Mesothelial cell of epicardium (in vitro differentiated cells): ENCODE results near the gene ADM. TPM values are rescaled to one million over a fixed set of nuclear protein-coding genes. Genes with fewer than 3 reads are reported as not detected.

Experiments
- DNase-seq, 2 experiments: peaks; one replicate each; pipeline ENCODE4 v3.0.0; 2021; ENCODE audit warnings: low spot score in 2 of 2; ENCODE audit not compliant: unreplicated experiment in 2 of 2
- H3K27ac Mint-ChIP-seq: 2 replicates; pipeline ENCODE4 v1.8.0; 2021; ENCODE audit warnings: mixed read lengths
- H3K27me3 Mint-ChIP-seq: 2 replicates; pipeline ENCODE4 v1.8.0; 2021; ENCODE audit warnings: low read depth, mixed read lengths
- H3K36me3 Mint-ChIP-seq: 2 replicates; pipeline ENCODE4 v1.8.0; 2021; ENCODE audit warnings: mixed read lengths
- H3K4me1 Mint-ChIP-seq: 2 replicates; pipeline ENCODE4 v1.8.0; 2021; ENCODE audit warnings: mixed read lengths
- H3K4me3 Mint-ChIP-seq: 2 replicates; pipeline ENCODE4 v1.8.0; 2021; ENCODE audit warnings: mild to moderate bottlenecking, moderate library complexity, mixed read lengths
- H3K9me3 Mint-ChIP-seq: 2 replicates; pipeline ENCODE4 v1.8.0; 2021; ENCODE audit warnings: mixed read lengths
- total RNA-seq: library from RNA; stranded (reverse); gene quantifications from 3 replicates; pipeline ENCODE4 v1.2.1, GENCODE V29; 2021
- TF ChIP-seq, protein P1 (sequence below): fragments of 200-600 bp; sonication (generic); IDR thresholded peaks from one replicate; pipeline ENCODE4 v1.5.0; 2021; ENCODE audit warnings: antibody characterized with exemption; ENCODE audit not compliant: unreplicated experiment

The ADM gene
- total RNA-seq, 1 donor from 2014 or later, result 13.8 TPM

DNA sequence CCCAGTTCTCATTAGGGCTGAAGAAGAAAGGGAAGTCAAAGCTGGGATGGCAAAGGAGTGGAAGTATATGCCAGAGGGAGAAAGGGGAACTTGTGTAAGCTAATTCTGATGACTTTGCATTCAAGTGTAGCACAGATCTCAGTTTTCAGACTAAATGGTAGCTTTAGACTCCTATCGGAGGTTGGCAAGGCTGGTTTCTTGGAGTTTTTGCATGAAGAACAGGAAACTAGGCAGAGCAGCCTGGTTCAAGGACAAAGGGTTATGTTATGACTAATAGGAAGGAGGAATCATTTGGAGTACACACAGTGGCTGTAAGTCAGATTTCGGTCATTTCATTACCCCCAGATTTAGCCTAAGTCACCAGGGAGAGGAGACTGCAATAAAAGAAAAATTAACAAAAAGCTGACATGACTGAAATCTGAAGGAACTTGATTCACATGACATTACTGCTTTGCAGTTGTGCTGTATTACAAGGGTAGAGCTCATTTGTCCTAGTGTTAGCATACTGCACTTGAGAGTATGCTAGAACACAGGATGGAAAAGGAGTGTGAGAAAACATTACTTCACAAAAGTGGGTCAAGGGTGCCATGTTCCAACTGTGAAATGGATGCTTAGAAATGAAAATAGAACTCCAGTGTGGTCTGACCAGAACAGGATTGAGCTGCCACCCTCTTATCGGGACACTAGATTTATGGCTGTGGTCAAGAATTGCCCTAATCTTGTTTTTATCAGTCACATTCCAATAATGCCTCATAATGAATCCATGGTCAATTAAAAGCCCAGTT, 23.6 kb downstream of the ADM start:
- Mint-ChIP-seq H3K9me3 (no peaks in the 10 kb centered on the region), H3K4me3 (no peak overlapping the region), H3K36me3 (no peaks in the 10 kb centered on the region), H3K4me1 (peaks cover 16% of the 10 kb centered on the region), H3K27ac (peak overlapping the region; percentile 75), H3K27me3 (peaks cover 5% of the 10 kb centered on the region)
- no peak for DNase-seq
- TF ChIP-seq, protein P1, sequence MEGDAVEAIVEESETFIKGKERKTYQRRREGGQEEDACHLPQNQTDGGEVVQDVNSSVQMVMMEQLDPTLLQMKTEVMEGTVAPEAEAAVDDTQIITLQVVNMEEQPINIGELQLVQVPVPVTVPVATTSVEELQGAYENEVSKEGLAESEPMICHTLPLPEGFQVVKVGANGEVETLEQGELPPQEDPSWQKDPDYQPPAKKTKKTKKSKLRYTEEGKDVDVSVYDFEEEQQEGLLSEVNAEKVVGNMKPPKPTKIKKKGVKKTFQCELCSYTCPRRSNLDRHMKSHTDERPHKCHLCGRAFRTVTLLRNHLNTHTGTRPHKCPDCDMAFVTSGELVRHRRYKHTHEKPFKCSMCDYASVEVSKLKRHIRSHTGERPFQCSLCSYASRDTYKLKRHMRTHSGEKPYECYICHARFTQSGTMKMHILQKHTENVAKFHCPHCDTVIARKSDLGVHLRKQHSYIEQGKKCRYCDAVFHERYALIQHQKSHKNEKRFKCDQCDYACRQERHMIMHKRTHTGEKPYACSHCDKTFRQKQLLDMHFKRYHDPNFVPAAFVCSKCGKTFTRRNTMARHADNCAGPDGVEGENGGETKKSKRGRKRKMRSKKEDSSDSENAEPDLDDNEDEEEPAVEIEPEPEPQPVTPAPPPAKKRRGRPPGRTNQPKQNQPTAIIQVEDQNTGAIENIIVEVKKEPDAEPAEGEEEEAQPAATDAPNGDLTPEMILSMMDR, result no peak

DNA sequence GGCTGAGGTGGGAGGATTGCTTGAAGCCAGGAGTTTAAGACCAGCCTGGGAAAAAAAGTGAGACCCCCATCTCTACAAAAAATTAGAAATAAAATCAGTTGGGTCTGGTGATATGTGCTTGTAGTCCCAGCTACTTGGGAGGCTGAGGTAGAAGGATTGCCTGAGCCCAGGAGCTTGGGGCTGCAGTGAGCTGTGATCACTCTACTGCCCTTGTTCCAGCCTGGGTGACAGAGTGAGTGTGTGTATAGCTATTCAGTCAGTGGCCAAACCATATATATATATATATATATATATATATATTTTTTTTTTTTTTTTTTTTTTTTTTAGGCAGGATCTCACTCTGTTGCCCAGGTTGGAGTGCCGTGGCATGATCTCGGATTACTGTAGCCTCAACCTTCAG, 24.5 kb downstream of the ADM start:
- TF ChIP-seq, protein P1, result no peak
- H3K4me1 Mint-ChIP-seq, result peaks cover 16% of the 10 kb centered on the region
- peaks cover 2% of the 10 kb centered on the region for H3K27me3 Mint-ChIP-seq
- no peak overlapping the region for H3K4me3 Mint-ChIP-seq
- no peaks in the 10 kb centered on the region for H3K36me3 Mint-ChIP-seq
- H3K9me3 Mint-ChIP-seq, result no peaks in the 10 kb centered on the region
- DNase-seq, result no peak
- peak overlapping the region; percentile 75 for H3K27ac Mint-ChIP-seq

DNA sequence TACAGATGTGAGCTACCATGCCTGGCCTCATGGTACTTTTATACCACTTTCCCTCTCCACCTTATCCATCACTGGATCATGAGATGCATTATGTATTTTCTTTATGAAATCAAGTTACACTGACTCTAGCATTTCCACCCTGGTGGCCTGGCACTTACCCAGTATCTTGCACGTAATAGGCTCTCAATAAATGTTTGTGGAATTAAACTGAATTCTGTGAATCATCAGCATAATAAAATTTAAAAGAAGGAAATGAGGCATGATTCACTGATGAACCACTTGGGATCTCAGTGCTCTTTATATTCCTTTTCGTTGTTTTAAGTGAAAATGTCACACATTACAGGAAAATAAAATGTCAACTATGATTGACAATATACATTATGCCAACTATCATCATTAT, 25.1 kb downstream of the ADM start:
- no peak overlapping the region for H3K27ac Mint-ChIP-seq
- no peaks in the 10 kb centered on the region for H3K9me3 Mint-ChIP-seq
- peaks cover 16% of the 10 kb centered on the region for H3K4me1 Mint-ChIP-seq
- H3K36me3 Mint-ChIP-seq, result no peaks in the 10 kb centered on the region
- TF ChIP-seq, protein P1, result no peak
- no peak overlapping the region for H3K4me3 Mint-ChIP-seq
- no peak for DNase-seq
- no peaks in the 10 kb centered on the region for H3K27me3 Mint-ChIP-seq

DNA sequence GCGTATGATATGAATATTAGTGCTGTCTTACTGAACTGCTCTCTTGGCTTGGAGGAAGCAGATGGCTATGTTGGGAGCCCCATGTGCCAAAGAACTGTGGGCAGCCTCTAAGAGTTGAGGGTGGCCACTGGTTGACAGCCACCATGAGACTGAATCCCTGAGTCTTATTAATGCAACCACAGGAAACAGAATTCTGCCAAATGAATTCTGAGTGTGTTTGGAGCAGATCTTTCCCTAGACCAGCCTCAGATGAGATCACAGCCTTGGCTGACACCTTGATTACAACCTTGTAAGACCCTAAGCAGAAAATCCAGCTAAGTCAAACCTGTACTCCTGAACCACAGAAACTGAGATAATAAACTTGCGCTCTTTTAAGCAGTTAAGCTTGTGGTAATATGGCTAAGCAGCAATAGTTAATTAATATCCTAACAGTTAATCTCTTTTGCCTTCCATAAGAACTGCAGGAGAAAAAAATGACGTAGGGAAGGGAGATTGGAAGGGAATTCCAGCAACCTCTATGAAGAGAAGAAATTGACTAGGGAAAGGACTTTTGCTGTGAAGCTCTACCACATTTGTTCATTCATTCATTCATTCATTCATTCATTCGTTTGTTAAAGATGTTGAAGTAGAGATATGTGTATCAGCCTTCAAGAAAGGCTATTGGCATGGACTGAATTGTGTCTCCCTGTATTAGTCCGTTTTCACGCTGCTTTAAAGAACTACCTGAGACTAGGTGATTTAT, 26.8 kb downstream of the ADM start:
- no peak overlapping the region for H3K27ac Mint-ChIP-seq
- peaks cover 3% of the 10 kb centered on the region for H3K27me3 Mint-ChIP-seq
- no peak for DNase-seq
- no peaks in the 10 kb centered on the region for H3K9me3 Mint-ChIP-seq
- H3K4me3 Mint-ChIP-seq, result no peak overlapping the region
- H3K36me3 Mint-ChIP-seq, result no peaks in the 10 kb centered on the region
- H3K4me1 Mint-ChIP-seq, result peaks cover 16% of the 10 kb centered on the region
- TF ChIP-seq, protein P1, result no peak

DNA sequence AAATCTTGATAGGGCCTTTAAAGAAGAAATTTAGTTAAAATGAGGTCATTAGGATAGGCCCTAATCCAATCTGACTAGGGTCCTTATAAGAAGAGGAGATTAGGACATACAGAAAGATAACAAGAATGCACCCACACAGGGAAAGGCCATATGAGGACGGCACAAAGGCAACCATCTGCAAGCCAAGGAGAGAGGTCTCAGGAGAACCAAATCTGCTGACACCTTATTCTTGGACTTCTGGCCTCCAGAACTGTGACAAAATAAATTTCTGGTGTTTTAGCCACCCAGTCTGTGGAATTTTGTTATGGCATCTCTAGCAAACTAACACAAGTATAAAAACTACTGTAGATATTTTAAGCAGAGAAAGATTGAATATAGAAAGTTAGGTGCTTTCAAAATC, 28.6 kb downstream of the ADM start:
- Mint-ChIP-seq H3K4me1 (peaks cover 11% of the 10 kb centered on the region), H3K36me3 (no peaks in the 10 kb centered on the region), H3K9me3 (no peaks in the 10 kb centered on the region), H3K27ac (no peak overlapping the region), H3K27me3 (peaks cover 3% of the 10 kb centered on the region), H3K4me3 (no peak overlapping the region)
- TF ChIP-seq, protein P1, result no peak
- no peak for DNase-seq
